ENCODE measurements around the gene TSEN2. TPM values are rescaled to one million over a fixed set of nuclear protein-coding genes. Genes with fewer than 3 reads are reported as not detected.

The TSEN2 gene
- total and polyA plus RNA-seq, 10 of the 15 experiments (the other 5 are each of a cell fraction or from before 2014, with no cell fraction given), result 17.7 to 32.3 (median 24.3) TPM

DNA sequence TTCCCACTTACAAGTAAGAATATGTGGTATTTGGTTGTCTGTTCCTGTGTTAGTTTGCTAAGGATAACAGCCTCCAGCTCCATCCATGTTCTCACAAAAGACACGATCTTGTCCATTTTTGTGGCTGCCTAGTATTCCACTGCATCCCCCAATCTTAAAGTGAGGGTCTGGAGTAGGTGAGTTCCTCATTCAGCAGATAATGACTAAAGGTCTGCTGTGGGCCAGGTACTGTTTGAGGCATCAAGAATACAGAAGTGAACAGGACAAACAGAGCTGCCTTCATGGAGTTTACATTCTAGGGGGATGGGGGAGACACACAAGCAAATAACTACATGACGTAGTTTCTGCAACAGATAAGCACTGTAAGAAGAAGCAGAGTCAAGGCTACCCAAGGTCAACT, 36.7 kb downstream of the TSEN2 start:
- intact Hi-C loops (cut with micrococcal nuclease; ENCODE audit: unreplicated experiment) (no loop called here), in situ Hi-C loops (cut with MboI) (no loop called here)
- WGBS (ENCODE audit: insufficient coverage, insufficient replicate concordance, low lambda C conversion rate, missing lambda C conversion rate), result 96% methylated on average over 2 of the region's 2 CpGs
- H3K27ac ChIP-seq (ENCODE audit: control insufficient read depth, insufficient read depth), result no peak overlapping the region
- no peak overlapping the region for H3K4me3 ChIP-seq
- DNase-seq (ENCODE audit: low read depth, low spot score), result no peak
- ChIA-PET POLR2A (no interaction called here), CTCF (interaction anchor here (1.0 kb wide), 1 partner anchor 58 kb away, joined by 3 read pairs; no protein-coding TSS in a partner anchor), RAD21 (ENCODE audit: unreplicated experiment) (no interaction called here), SMC1A (ENCODE audit: uncharacterized antibody, unreplicated experiment) (no interaction called here)
- H3K4me2 ChIP-seq (ENCODE audit: control insufficient read depth, insufficient read depth), result no peak overlapping the region
- H3K27me3 ChIP-seq (replicated peaks in 1 of 2; ENCODE audit: control insufficient read depth in 2 of 2, insufficient read depth in 2 of 2, low read length in 1 of 2), result no peaks in the 10 kb centered on the region
- peaks cover 0 to 2% of the 10 kb centered on the region in 2 experiments; a peak in 2 of 4 replicates for H3K36me3 ChIP-seq (ENCODE audit: control insufficient read depth in 2 of 2, insufficient read depth in 2 of 2, low read length in 1 of 2)
- no peaks in the 10 kb centered on the region for H3K9me3 ChIP-seq (replicated peaks; ENCODE audit: control insufficient read depth, insufficient read depth, low read length)
- no peak for ATAC-seq
- FAIRE-seq, result no peak
- no peak overlapping the region for H3K9ac ChIP-seq (ENCODE audit: control insufficient read depth, insufficient read depth, low read length)
- no peaks in the 10 kb centered on the region for H3K79me2 ChIP-seq (ENCODE audit: control insufficient read depth, insufficient read depth, low read length)
- no peaks in the 10 kb centered on the region for H4K20me1 ChIP-seq (ENCODE audit: control insufficient read depth, insufficient read depth)
- no peak overlapping the region for H2AFZ ChIP-seq (ENCODE audit: control insufficient read depth, low read depth, low read length)
- no peaks in the 10 kb centered on the region for H3K4me1 ChIP-seq (ENCODE audit: control insufficient read depth, insufficient read depth, low read length)
- TF ChIP-seq IRF4 (IDR thresholded peaks at IDR 0.05; ENCODE audit: low read depth, low read length) (no peak), JUND (IDR thresholded peaks at IDR 0.05; ENCODE audit: low read depth, low read length) (no peak), HSF1 (IDR thresholded peaks at IDR 0.05; ENCODE audit: low read depth, low read length) (no peak), POLR2AphosphoS2 (IDR thresholded peaks at IDR 0.05; ENCODE audit: low read depth, low read length) (no peak), ZSCAN29 (IDR thresholded peaks at IDR 0.05) (no peak), ZBTB11 (CRISPR knock-in tag; IDR thresholded peaks at IDR 0.05) (no peak), BACH1 (IDR thresholded peaks at IDR 0.05; ENCODE audit: borderline replicate concordance) (no peak)
- TF ChIP-seq, protein P1, sequence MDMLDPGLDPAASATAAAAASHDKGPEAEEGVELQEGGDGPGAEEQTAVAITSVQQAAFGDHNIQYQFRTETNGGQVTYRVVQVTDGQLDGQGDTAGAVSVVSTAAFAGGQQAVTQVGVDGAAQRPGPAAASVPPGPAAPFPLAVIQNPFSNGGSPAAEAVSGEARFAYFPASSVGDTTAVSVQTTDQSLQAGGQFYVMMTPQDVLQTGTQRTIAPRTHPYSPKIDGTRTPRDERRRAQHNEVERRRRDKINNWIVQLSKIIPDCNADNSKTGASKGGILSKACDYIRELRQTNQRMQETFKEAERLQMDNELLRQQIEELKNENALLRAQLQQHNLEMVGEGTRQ (IDR thresholded peaks at IDR 0.05; ENCODE audit: borderline replicate concordance, low read depth, low read length), result no peak
- TF ChIP-seq, protein P2, sequence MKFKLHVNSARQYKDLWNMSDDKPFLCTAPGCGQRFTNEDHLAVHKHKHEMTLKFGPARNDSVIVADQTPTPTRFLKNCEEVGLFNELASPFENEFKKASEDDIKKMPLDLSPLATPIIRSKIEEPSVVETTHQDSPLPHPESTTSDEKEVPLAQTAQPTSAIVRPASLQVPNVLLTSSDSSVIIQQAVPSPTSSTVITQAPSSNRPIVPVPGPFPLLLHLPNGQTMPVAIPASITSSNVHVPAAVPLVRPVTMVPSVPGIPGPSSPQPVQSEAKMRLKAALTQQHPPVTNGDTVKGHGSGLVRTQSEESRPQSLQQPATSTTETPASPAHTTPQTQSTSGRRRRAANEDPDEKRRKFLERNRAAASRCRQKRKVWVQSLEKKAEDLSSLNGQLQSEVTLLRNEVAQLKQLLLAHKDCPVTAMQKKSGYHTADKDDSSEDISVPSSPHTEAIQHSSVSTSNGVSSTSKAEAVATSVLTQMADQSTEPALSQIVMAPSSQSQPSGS (IDR thresholded peaks at IDR 0.05; ENCODE audit: low read length), result no peak
- no TSS peak for BruUV-seq (replicated peaks)
